ENCODE measurements around the gene PRR19. TPM values are rescaled to one million over a fixed set of nuclear protein-coding genes. Genes with fewer than 3 reads are reported as not detected.

PRR19 gene
- total RNA-seq, 2 experiments from 2014 or later = 0.40 to 1.4 TPM

DNA sequence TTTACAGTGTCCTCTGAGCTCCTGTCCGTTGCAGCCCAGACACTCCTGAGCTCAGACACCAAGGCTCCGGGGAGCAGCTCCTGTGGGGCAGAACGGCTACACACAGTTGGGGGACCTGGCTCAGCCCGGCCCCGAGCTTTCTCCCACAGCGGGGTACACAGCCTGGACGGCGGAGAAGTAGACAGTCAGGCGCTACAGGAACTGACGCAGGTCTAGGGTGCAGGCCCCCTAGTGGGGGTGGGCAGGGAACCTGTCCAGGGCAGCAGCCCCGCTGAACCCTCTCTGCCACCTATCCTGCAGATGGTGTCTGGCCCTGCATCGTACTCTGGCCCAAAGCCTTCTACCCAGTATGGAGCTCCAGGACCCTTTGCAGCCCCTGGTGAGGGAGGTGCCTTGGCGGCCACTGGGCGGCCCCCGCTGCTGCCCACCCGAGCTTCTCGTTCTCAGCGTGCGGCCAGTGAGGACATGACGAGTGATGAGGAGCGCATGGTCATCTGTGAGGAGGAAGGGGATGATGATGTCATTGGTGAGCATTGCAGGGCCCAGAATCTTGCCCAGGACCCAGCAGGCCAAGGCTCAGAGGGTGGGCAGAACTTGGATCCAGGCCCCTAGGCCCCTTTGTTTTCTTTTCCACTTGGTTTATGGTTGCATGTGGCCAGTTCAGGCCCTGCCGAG, 12.9 kb upstream of the PRR19 start:
- H2AFZ ChIP-seq (ENCODE audit: low read length) = no peak overlapping the region
- no peak for DNase-seq (ENCODE audit: low spot score)
- peaks cover 17% of the 10 kb centered on the region for H3K79me2 ChIP-seq (ENCODE audit: insufficient read depth, low read depth, low read length)
- TF ChIP-seq EZH2phosphoT487 (IDR thresholded peaks at IDR 0.05; ENCODE audit: borderline replicate concordance, low read depth, low read length) = no peak
- TF ChIP-seq, protein P1, sequence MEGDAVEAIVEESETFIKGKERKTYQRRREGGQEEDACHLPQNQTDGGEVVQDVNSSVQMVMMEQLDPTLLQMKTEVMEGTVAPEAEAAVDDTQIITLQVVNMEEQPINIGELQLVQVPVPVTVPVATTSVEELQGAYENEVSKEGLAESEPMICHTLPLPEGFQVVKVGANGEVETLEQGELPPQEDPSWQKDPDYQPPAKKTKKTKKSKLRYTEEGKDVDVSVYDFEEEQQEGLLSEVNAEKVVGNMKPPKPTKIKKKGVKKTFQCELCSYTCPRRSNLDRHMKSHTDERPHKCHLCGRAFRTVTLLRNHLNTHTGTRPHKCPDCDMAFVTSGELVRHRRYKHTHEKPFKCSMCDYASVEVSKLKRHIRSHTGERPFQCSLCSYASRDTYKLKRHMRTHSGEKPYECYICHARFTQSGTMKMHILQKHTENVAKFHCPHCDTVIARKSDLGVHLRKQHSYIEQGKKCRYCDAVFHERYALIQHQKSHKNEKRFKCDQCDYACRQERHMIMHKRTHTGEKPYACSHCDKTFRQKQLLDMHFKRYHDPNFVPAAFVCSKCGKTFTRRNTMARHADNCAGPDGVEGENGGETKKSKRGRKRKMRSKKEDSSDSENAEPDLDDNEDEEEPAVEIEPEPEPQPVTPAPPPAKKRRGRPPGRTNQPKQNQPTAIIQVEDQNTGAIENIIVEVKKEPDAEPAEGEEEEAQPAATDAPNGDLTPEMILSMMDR (conservative IDR thresholded peaks at IDR 0.05; ENCODE audit: low read length) = no peak
- no peak overlapping the region for H3K4me3 ChIP-seq (ENCODE audit: low read depth, low read length, poor library complexity, severe bottlenecking)
- BruUV-seq (replicated peaks) = no TSS peak
- H3K9me3 ChIP-seq (ENCODE audit: low read length) = no peaks in the 10 kb centered on the region
- peaks cover 74% of the 10 kb centered on the region for H3K36me3 ChIP-seq (ENCODE audit: insufficient read depth, low read length)
- peaks cover 10% of the 10 kb centered on the region; the same call in 1 of the 2 replicates for H4K20me1 ChIP-seq (ENCODE audit: insufficient read depth, low read length)
- no peaks in the 10 kb centered on the region for H3K9me2 ChIP-seq (ENCODE audit: insufficient read depth, low read length)
- ChIA-PET POLR2A (no interaction called here), CTCF (ENCODE audit: unreplicated experiment) (no interaction called here)
- peaks cover 21% of the 10 kb centered on the region for H3K4me1 ChIP-seq (ENCODE audit: insufficient read depth, low read length, poor library complexity, severe bottlenecking)
- H3K27ac ChIP-seq (ENCODE audit: low read depth, low read length, poor library complexity, severe bottlenecking) = no peak overlapping the region
- no peak overlapping the region for H3K4me2 ChIP-seq (ENCODE audit: low read length)
- intact Hi-C loops (cut with micrococcal nuclease; ENCODE audit: unreplicated experiment) = loop anchor here (10.0 kb wide), 1 partner anchor 424 kb away; the partner anchor contains the start of gene RPS19

DNA sequence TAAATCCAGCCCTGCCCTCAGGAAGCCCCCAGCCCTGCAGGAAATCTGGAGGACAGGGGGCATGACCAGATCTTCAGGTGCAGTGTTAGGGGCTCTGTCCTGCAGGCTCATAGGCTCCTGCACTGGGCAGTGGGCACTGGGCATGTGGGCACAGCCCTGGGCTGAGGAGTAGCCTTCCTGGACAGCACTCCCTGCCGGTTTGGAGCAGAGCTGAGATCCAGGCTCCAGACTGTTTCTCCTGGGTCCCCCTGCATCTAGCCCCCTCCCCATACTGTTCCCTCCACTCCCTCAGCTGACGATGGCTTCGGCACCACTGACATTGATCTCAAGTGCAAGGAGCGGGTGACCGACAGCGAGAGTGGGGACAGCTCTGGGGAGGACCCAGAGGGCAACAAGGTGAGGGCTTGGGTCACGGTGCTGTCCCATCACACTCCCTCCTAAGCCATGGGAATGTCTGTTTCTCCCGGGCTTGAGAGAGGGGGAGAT, 12.3 kb upstream of the PRR19 start:
- H3K4me3 ChIP-seq (ENCODE audit: low read depth, low read length, poor library complexity, severe bottlenecking) = no peak overlapping the region
- H3K27ac ChIP-seq (ENCODE audit: low read depth, low read length, poor library complexity, severe bottlenecking) = no peak overlapping the region
- peaks cover 80% of the 10 kb centered on the region for H3K36me3 ChIP-seq (ENCODE audit: insufficient read depth, low read length)
- BruUV-seq (replicated peaks) = no TSS peak
- no peak for TF ChIP-seq EZH2phosphoT487 (IDR thresholded peaks at IDR 0.05; ENCODE audit: borderline replicate concordance, low read depth, low read length)
- TF ChIP-seq, protein P1 (conservative IDR thresholded peaks at IDR 0.05; ENCODE audit: low read length) = no peak
- H3K4me1 ChIP-seq (ENCODE audit: insufficient read depth, low read length, poor library complexity, severe bottlenecking) = peaks cover 21% of the 10 kb centered on the region
- intact Hi-C loops (cut with micrococcal nuclease; ENCODE audit: unreplicated experiment) = loop anchor here (10.0 kb wide), 1 partner anchor 425 kb away; the partner anchor contains the start of gene RPS19
- no peak for DNase-seq (ENCODE audit: low spot score)
- H3K79me2 ChIP-seq (ENCODE audit: insufficient read depth, low read depth, low read length) = peaks cover 15% of the 10 kb centered on the region
- ChIA-PET POLR2A (no interaction called here), CTCF (ENCODE audit: unreplicated experiment) (no interaction called here)
- no peak overlapping the region for H2AFZ ChIP-seq (ENCODE audit: low read length)
- no peaks in the 10 kb centered on the region for H3K9me3 ChIP-seq (ENCODE audit: low read length)
- no peaks in the 10 kb centered on the region for H3K9me2 ChIP-seq (ENCODE audit: insufficient read depth, low read length)
- H4K20me1 ChIP-seq (ENCODE audit: insufficient read depth, low read length) = peaks cover 9% of the 10 kb centered on the region; the same call in 1 of the 2 replicates
- H3K4me2 ChIP-seq (ENCODE audit: low read length) = no peak overlapping the region

DNA sequence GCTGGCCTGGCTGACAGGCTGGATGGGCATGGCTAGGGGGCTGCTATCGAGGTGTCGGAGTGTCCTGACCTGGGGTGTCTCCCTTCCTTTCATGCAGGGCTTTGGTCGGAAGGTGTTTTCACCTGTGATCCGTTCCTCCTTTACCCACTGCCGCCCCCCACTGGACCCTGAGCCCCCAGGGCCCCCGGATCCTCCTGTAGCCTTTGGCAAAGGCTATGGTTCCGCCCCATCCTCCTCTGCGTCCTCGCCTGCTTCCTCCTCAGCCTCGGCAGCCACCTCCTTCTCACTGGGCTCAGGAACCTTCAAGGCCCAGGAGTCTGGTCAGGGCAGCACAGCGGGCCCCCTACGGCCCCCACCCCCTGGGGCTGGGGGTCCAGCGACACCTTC, 11.8 kb upstream of the PRR19 start:
- DNase-seq (ENCODE audit: low spot score) = no peak
- Histone ChIP-seq H3K4me2 (ENCODE audit: low read length) (no peak overlapping the region), H3K79me2 (ENCODE audit: insufficient read depth, low read depth, low read length) (peaks cover 10% of the 10 kb centered on the region), H4K20me1 (ENCODE audit: insufficient read depth, low read length) (peaks cover 4% of the 10 kb centered on the region; the same call in 1 of the 2 replicates), H3K9me3 (ENCODE audit: low read length) (no peaks in the 10 kb centered on the region), H3K9me2 (ENCODE audit: insufficient read depth, low read length) (no peaks in the 10 kb centered on the region), H3K27ac (ENCODE audit: low read depth, low read length, poor library complexity, severe bottlenecking) (no peak overlapping the region), H2AFZ (ENCODE audit: low read length) (no peak overlapping the region), H3K4me1 (ENCODE audit: insufficient read depth, low read length, poor library complexity, severe bottlenecking) (peaks cover 19% of the 10 kb centered on the region), H3K36me3 (ENCODE audit: insufficient read depth, low read length) (peaks cover 83% of the 10 kb centered on the region), H3K4me3 (ENCODE audit: low read depth, low read length, poor library complexity, severe bottlenecking) (no peak overlapping the region)
- TF ChIP-seq, protein P1 (conservative IDR thresholded peaks at IDR 0.05; ENCODE audit: low read length) = no peak
- TF ChIP-seq EZH2phosphoT487 (IDR thresholded peaks at IDR 0.05; ENCODE audit: borderline replicate concordance, low read depth, low read length) = no peak
- BruUV-seq (replicated peaks) = no TSS peak
- intact Hi-C loops (cut with micrococcal nuclease; ENCODE audit: unreplicated experiment) = no loop called here
- ChIA-PET POLR2A (no interaction called here), CTCF (ENCODE audit: unreplicated experiment) (no interaction called here)
